Upper lobe of left lung (tissue), 6 donors: ENCODE measurements around the gene CRABP1. TPM values are rescaled to one million over a fixed set of nuclear protein-coding genes. Genes with fewer than 3 reads are reported as not detected.

ENCODE experiments used
- ATAC-seq, 2 donors: fragments of 200-7000 bp; cut with Tn5 transposase; one replicate each; pipeline ENCODE4 v1.9.1; 2022; ENCODE audit warnings: mild to moderate bottlenecking in 2 of 2, moderate library complexity in 2 of 2; ENCODE audit not compliant: low FRiP score in 2 of 2
- DNase-seq, 2 donors: peaks; one replicate each; pipeline ENCODE4 v3.0.0-alpha.2; 2019 to 2020
- H3K27ac ChIP-seq, 4 donors: fragments of 200-600 bp; sonication (generic); one replicate each; pipeline ENCODE4 v1.5.1; 2016 to 2019
- H3K27me3 ChIP-seq, 4 donors: fragments of 200-600 bp; sonication (generic); one replicate each; pipeline ENCODE4 v1.5.1; 2017 to 2019
- H3K36me3 ChIP-seq, 4 donors: fragments of 200-600 bp; sonication (generic); one replicate each; pipeline ENCODE4 v1.5.1; 2016 to 2019
- H3K4me1 ChIP-seq, 4 donors: fragments of 200-600 bp; sonication (generic); one replicate each; pipeline ENCODE4 v1.5.1; 2018 to 2019
- H3K4me3 ChIP-seq, 4 donors: fragments of 200-600 bp; sonication (generic); one replicate each; pipeline ENCODE4 v1.5.1; 2017 to 2019; ENCODE audit warnings: mild to moderate bottlenecking in 2 of 4, moderate library complexity in 1 of 4
- H3K9me3 ChIP-seq, 4 donors: fragments of 200-600 bp; sonication (generic); one replicate each; pipeline ENCODE4 v1.5.1; 2018 to 2019
- CTCF ChIP-seq, 6 experiments: fragments of 450-650 bp in 4 of 6; fragments of 200-600 bp in 2 of 6; sonication (generic) in 2 of 6; IDR thresholded peaks; one replicate each; pipeline ENCODE4 v1.5.1; 2016 to 2019; ENCODE audit warnings: antibody characterized with exemption in 6 of 6
- EP300 ChIP-seq, 4 donors: sonication (generic); formaldehyde crosslinking; IDR thresholded peaks; one replicate each; pipeline ENCODE4 v1.5.1; 2017; ENCODE audit warnings: antibody characterized with exemption in 4 of 4, control low read depth in 2 of 4
- POLR2A ChIP-seq, 4 donors: fragments of 450-650 bp; IDR thresholded peaks; one replicate each; pipeline ENCODE4 v1.5.1; 2016 to 2017; ENCODE audit warnings: antibody characterized with exemption in 4 of 4, mild to moderate bottlenecking in 2 of 4
- POLR2AphosphoS5 ChIP-seq, 2 donors: sonication (generic); formaldehyde crosslinking; IDR thresholded peaks; one replicate each; pipeline ENCODE4 v1.5.1; 2017; ENCODE audit warnings: antibody characterized with exemption in 2 of 2
- WGBS, 2 donors: methylation state at CpG; one replicate each; pipeline ENCODE4 v1.1.5; 2017 to 2018; 5-methylcytosine and 5-hydroxymethylcytosine counted together
- total RNA-seq, 6 donors: library from RNA; depleted of rRNA in 4 of 6; stranded (reverse); fragments of >200 nt in 4 of 6; gene quantifications; one replicate each; pipeline versions ENCODE4 v1.1.0 to v1.2.1, GENCODE V29; 2016 to 2021
- donor health status: DM: no; HTN: no; CAD: no; lungs with moderate emphysema.
- donor health status: DM: no; HTN: yes; CAD: no; lungs with severe emphysema.

The CRABP1 gene
- total RNA-seq, 6 donors from 2014 or later, result 0.44 to 0.57 TPM; not detected in 4

- ATAC-seq (peak; percentile 98 to 100), DNase-seq (peak; percentile 94 to 99)
- WGBS, 2 donors, result 0 to 1% methylated on average over 10 to 51 of the region's 55 CpGs
- H3K27ac ChIP-seq, result peak within 1 kb of the TSS; percentile 78 to 87 (median 84)
- no peaks in the 10 kb centered on the region for H3K9me3 ChIP-seq
- no peaks in the 10 kb centered on the region for H3K27me3 ChIP-seq
- peaks cover 8 to 19% (median 16%) of the 10 kb centered on the region in 4 donors for H3K4me1 ChIP-seq
- peak within 1 kb of the TSS; percentile 68 to 87 (median 76) for H3K4me3 ChIP-seq
- peaks cover 0 to 13% (median under 1%) of the 10 kb centered on the region in 4 donors for H3K36me3 ChIP-seq
- TF ChIP-seq EP300 (IDR thresholded peaks at IDR 0.05) (peak in 1 of 4 donors; percentile 42), CTCF (IDR thresholded peaks at IDR 0.05) (peak in 2 of 6 experiments; percentile 14 to 18), POLR2A (IDR thresholded peaks at IDR 0.05) (peak in 3 of 4 donors; percentile 39 to 95 (median 86)), POLR2AphosphoS5 (IDR thresholded peaks at IDR 0.05) (peak; percentile 95 to 96)
These were observed 40.8 kb upstream of the CRABP1 start, which contains the start of gene SKIC8 for GRCh38 chr15:78299101-78299930. SKIC8 (minus strand) TSS chr15:78299609; CDS start chr15:78295686, 3,923 bp downstream.

GRCh38 chr15:78301326-78301725, 38.8 kb upstream of the CRABP1 start:
- Histone ChIP-seq H3K9me3 (no peaks in the 10 kb centered on the region), H3K4me3 (no peak overlapping the region), H3K27ac (no peak overlapping the region), H3K36me3 (no peaks in the 10 kb centered on the region), H3K27me3 (no peaks in the 10 kb centered on the region), H3K4me1 (peaks cover 8 to 19% (median 16%) of the 10 kb centered on the region in 4 donors)
- DNase-seq (no peak), ATAC-seq (no peak)
- no peak for TF ChIP-seq POLR2A (IDR thresholded peaks at IDR 0.05)

GRCh38 chr15:78301828-78302227, 38.3 kb upstream of the CRABP1 start:
- 19 to 23% methylated on average over 3 of the region's 3 CpGs for WGBS, 2 donors
- ATAC-seq (no peak), DNase-seq (no peak)
- Histone ChIP-seq H3K9me3 (no peaks in the 10 kb centered on the region), H3K27me3 (no peaks in the 10 kb centered on the region), H3K27ac (no peak overlapping the region), H3K4me1 (peaks cover 8 to 19% (median 16%) of the 10 kb centered on the region in 4 donors), H3K36me3 (no peaks in the 10 kb centered on the region), H3K4me3 (no peak overlapping the region)
- TF ChIP-seq POLR2A (IDR thresholded peaks at IDR 0.05), result no peak
- TF ChIP-seq EP300 (IDR thresholded peaks at IDR 0.05), result no peak
- no peak for TF ChIP-seq POLR2AphosphoS5 (IDR thresholded peaks at IDR 0.05)
- no peak for TF ChIP-seq CTCF (IDR thresholded peaks at IDR 0.05)

- H3K4me3 ChIP-seq, result no peak overlapping the region
- no peaks in the 10 kb centered on the region for H3K27me3 ChIP-seq
- 78 to 79% methylated on average over 5 of the region's 5 CpGs for WGBS, 2 donors
- H3K36me3 ChIP-seq, result no peaks in the 10 kb centered on the region
- ATAC-seq (no peak), DNase-seq (no peak)
- H3K27ac ChIP-seq, result no peak overlapping the region
- peaks cover 8 to 15% (median 13%) of the 10 kb centered on the region in 4 donors for H3K4me1 ChIP-seq
- no peaks in the 10 kb centered on the region for H3K9me3 ChIP-seq
- TF ChIP-seq CTCF (IDR thresholded peaks at IDR 0.05) (no peak), POLR2AphosphoS5 (IDR thresholded peaks at IDR 0.05) (no peak), POLR2A (IDR thresholded peaks at IDR 0.05) (no peak), EP300 (IDR thresholded peaks at IDR 0.05) (no peak)
These were observed 37.4 kb upstream of the CRABP1 start for GRCh38 chr15:78302579-78303312.
